ENCODE results near the gene SCFD2. TPM values are rescaled to one million over a fixed set of nuclear protein-coding genes. Genes with fewer than 3 reads are reported as not detected.

SCFD2 gene
- total and polyA plus RNA-seq, 7 experiments from 2014 or later = 13.4 to 32.8 (median 20.8) TPM

Other genes with a start within 250 kb of the SCFD2 start
- gene FIP1L1, start 11.6 kb upstream of the SCFD2 start, total RNA-seq = 10 to 100 TPM; 57.1 to 91.0 (median 78.7) TPM
- gene FIP1L1, start 11.6 kb upstream of the SCFD2 start, polyA plus RNA-seq = 10 to 100 TPM; 70.7 to 90.7 TPM
- gene LNX1, start 225.4 kb upstream of the SCFD2 start, total RNA-seq = not detected
- gene LNX1, start 225.4 kb upstream of the SCFD2 start, polyA plus RNA-seq = under 1 TPM; 0.09 to 0.48 TPM

Measured in naive thymus-derived CD4-positive, alpha-beta T cell (primary cell).